ENCODE measurements around the gene ARHGAP15. TPM values are rescaled to one million over a fixed set of nuclear protein-coding genes. Genes with fewer than 3 reads are reported as not detected.

ARHGAP15 gene
- total RNA-seq, 4 donors from 2014 or later, result 1.2 to 6.0 (median 3.4) TPM

DNA sequence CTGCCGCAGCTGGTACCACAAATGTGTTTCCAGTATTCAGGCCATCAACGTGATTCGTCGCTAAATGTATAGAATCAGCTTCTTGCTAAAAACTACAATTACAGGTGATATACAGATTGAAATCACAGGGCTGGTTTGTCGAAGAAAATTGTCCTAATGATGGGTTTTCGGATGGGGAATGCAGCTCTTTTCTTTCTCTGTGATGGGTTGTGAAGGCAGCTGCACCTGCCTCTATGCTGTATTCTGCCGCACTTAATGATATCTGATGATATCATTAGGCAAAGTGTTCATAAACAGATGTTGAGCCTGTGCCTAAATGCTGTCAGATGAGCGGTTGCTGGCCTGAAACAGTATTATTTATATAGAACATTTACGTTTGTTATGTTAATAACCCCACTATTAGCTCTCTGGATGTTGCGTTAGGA, 218.1 kb downstream of the ARHGAP15 start:
- Histone ChIP-seq H3K36me3 (no peaks in the 10 kb centered on the region), H3K27ac (no peak overlapping the region), H3K9me3 (no peaks in the 10 kb centered on the region), H3K27me3 (no peaks in the 10 kb centered on the region), H3K4me3 (no peak overlapping the region), H3K4me1 (no peaks in the 10 kb centered on the region)
- TF ChIP-seq POLR2AphosphoS5 (IDR thresholded peaks at IDR 0.05), result no peak
- TF ChIP-seq EP300 (IDR thresholded peaks at IDR 0.05), result no peak
- 74% methylated on average over 10 of the region's 10 CpGs for WGBS
- DNase-seq (ENCODE audit: low spot score in 2 of 2), result no peak

DNA sequence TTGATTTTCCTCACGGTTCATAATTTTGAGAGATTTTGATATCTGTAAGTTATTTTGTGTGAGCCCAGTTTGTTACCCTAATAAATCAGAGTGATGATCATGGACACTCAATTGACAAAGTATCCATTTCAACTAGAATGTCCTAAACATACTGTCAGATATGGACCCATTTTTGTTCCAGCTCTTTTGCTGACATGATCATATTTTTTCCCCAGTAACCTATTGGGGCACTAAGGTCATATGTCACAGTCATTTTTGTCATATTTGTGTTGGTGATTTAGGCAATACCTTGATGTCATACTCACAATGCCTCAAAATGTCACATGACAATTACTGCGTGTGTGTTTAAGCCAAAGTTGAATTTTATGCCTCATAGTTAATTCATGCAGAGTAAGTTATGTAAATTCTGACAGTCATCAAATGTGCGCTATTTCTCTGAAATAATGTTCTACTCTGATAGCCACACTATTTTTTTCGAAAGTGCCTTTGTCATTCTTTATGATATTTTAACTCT, 218.7 kb downstream of the ARHGAP15 start:
- H3K27ac ChIP-seq, result no peak overlapping the region
- no peaks in the 10 kb centered on the region for H3K27me3 ChIP-seq
- H3K9me3 ChIP-seq, result no peaks in the 10 kb centered on the region
- no peak overlapping the region for H3K4me3 ChIP-seq
- 86% methylated on average over 4 of the region's 4 CpGs for WGBS
- no peak for DNase-seq (ENCODE audit: low spot score in 2 of 2)
- no peaks in the 10 kb centered on the region for H3K36me3 ChIP-seq
- TF ChIP-seq POLR2A (IDR thresholded peaks at IDR 0.05) (no peak), CTCF (IDR thresholded peaks at IDR 0.05) (no peak), EP300 (IDR thresholded peaks at IDR 0.05) (no peak), POLR2AphosphoS5 (IDR thresholded peaks at IDR 0.05) (no peak)
- no peaks in the 10 kb centered on the region for H3K4me1 ChIP-seq

DNA sequence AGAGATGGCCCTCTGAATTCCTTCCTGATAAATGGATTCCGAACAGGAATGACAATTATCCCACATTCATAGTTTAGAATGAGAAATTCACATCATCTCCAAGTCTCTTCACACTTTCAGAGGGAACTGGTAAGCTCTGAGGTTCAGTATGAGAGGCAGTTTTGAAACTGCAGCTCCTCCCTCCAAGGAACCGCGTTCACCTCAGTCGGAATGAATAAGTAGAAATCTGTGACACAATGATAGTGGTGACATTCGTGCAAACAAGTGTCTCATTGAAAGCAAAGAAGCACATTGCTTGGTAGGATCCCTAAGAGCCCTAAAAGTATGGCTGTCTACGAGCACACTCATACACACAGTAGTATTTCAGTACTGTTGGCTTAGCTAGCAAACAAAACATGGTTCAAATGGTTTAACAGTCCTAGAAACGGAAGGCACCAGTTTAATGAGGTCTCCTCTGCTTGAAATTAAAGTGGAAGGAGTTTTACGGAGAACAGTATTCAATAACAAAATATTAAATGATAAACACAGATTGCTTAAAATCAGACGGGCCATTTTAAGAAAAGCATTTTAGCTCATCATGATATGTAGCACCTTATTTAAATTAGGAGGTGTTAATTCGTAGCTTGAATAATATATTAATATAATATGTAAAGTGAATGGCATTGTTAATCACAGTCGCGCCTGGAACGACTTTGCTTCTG, 225.0 kb downstream of the ARHGAP15 start:
- Histone ChIP-seq H3K4me3 (no peak overlapping the region), H3K27me3 (no peaks in the 10 kb centered on the region), H3K4me1 (no peaks in the 10 kb centered on the region), H3K9me3 (no peaks in the 10 kb centered on the region), H3K27ac (no peak overlapping the region), H3K36me3 (no peaks in the 10 kb centered on the region)
- WGBS, result 86% methylated on average over 13 of the region's 13 CpGs
- no peak for DNase-seq (ENCODE audit: low spot score in 2 of 2)
- no peak for TF ChIP-seq EP300 (IDR thresholded peaks at IDR 0.05)
- no peak for TF ChIP-seq POLR2AphosphoS5 (IDR thresholded peaks at IDR 0.05)
- TF ChIP-seq POLR2A (IDR thresholded peaks at IDR 0.05), result no peak
- no peak for TF ChIP-seq CTCF (IDR thresholded peaks at IDR 0.05)

DNA sequence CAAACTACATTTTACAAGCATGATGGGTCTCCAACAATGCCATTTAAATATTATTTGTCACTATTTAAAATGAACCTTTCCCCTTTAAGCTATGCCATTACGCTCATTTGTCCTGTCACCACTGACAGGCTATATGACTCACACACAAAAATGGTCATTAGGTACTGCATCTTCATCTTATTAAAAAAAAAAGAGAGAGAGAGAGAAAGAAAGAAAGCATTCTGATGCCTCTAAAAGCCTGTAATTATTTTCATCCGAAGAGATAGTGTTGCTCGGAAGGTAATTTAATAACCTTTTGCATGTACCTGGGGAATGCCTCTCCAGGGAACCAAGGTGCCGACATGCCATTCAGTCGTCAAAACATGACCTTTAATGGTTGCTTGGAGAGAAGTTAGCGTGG, 226.7 kb downstream of the ARHGAP15 start:
- TF ChIP-seq CTCF (IDR thresholded peaks at IDR 0.05) (no peak), POLR2A (IDR thresholded peaks at IDR 0.05) (no peak), EP300 (IDR thresholded peaks at IDR 0.05) (no peak), POLR2AphosphoS5 (IDR thresholded peaks at IDR 0.05) (no peak)
- Histone ChIP-seq H3K36me3 (no peaks in the 10 kb centered on the region), H3K4me3 (no peak overlapping the region), H3K27me3 (no peaks in the 10 kb centered on the region), H3K9me3 (no peaks in the 10 kb centered on the region), H3K4me1 (no peaks in the 10 kb centered on the region), H3K27ac (no peak overlapping the region)
- WGBS, result 60% methylated on average over 6 of the region's 6 CpGs
- DNase-seq (ENCODE audit: low spot score in 2 of 2), result no peak

DNA sequence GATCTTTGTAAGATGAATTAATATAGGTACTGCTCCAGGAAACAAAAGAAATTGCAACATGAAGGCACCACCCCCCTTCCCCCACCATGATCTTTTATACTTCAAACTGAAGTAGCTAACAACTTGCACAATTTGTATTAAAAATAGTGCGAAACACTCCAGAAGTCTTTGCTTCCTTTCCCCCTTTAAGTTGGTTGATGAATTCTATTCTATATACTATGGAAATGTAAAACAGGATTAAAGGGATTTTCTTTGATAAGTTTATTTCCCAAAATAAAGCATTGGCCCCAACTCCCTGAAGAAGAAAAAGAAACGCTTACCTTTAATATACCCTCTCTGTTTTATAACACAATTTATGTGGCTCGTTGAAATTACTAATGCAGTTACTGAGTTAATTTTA, 227.1 kb downstream of the ARHGAP15 start:
- TF ChIP-seq EP300 (IDR thresholded peaks at IDR 0.05) (no peak), POLR2AphosphoS5 (IDR thresholded peaks at IDR 0.05) (no peak), CTCF (IDR thresholded peaks at IDR 0.05) (no peak), POLR2A (IDR thresholded peaks at IDR 0.05) (no peak)
- 82% methylated on average over 3 of the region's 3 CpGs for WGBS
- Histone ChIP-seq H3K4me3 (no peak overlapping the region), H3K9me3 (no peaks in the 10 kb centered on the region), H3K27me3 (no peaks in the 10 kb centered on the region), H3K27ac (no peak overlapping the region), H3K36me3 (no peaks in the 10 kb centered on the region), H3K4me1 (no peaks in the 10 kb centered on the region)
- DNase-seq (ENCODE audit: low spot score in 2 of 2), result no peak

Data from suprapubic skin (tissue), 4 donors.